ENCODE results near the gene CDH23.

CDH23 gene

GRCh38 chr10:71478173-71478572, 81.5 kb downstream of the CDH23 start:
- DNase-seq (ENCODE audit: low read depth, low spot score), result no peak
- no peak for TF ChIP-seq CTCF (IDR thresholded peaks at IDR 0.05; ENCODE audit: low read depth, low read length)
- in situ Hi-C loops (cut with HindIII; ENCODE audit: low sequenced_read_pairs), result no loop called here

GRCh38 chr10:71478813-71479365, 82.2 kb downstream of the CDH23 start:
- no peak for TF ChIP-seq CTCF (IDR thresholded peaks at IDR 0.05; ENCODE audit: low read depth, low read length)
- in situ Hi-C loops (cut with HindIII; ENCODE audit: low sequenced_read_pairs), result no loop called here
- H3K4me3 ChIP-seq (ENCODE audit: low read depth, low read length), result no peak overlapping the region
- DNase-seq (ENCODE audit: low read depth, low spot score), result no peak

More at GRCh38 chr10:71478173-71478572, 81.5 kb downstream of the CDH23 start:
- no peak overlapping the region for H3K4me3 ChIP-seq (ENCODE audit: low read depth, low read length)

- no peak overlapping the region for H3K4me3 ChIP-seq (ENCODE audit: low read depth, low read length)
- in situ Hi-C loops (cut with HindIII; ENCODE audit: low sequenced_read_pairs), result no loop called here
- no peak for DNase-seq (ENCODE audit: low read depth, low spot score)
- TF ChIP-seq CTCF (IDR thresholded peaks at IDR 0.05; ENCODE audit: low read depth, low read length), result no peak
Observed at GRCh38 chr10:71479831-71480230, 83.1 kb downstream of the CDH23 start.

- in situ Hi-C loops (cut with HindIII; ENCODE audit: low sequenced_read_pairs), result no loop called here
- H3K4me3 ChIP-seq (ENCODE audit: low read depth, low read length), result no peak overlapping the region
- TF ChIP-seq CTCF (IDR thresholded peaks at IDR 0.05; ENCODE audit: low read depth, low read length), result no peak
- no peak for DNase-seq (ENCODE audit: low read depth, low spot score)
Observed at GRCh38 chr10:71480662-71481061, 83.9 kb downstream of the CDH23 start.

- no peak for DNase-seq (ENCODE audit: low read depth, low spot score)
Observed at GRCh38 chr10:71481746-71482410, 85.2 kb downstream of the CDH23 start.

GRCh38 chr10:71482620-71483019, 85.9 kb downstream of the CDH23 start:
- H3K4me3 ChIP-seq (ENCODE audit: low read depth, low read length), result no peak overlapping the region
- no peak for TF ChIP-seq CTCF (IDR thresholded peaks at IDR 0.05; ENCODE audit: low read depth, low read length)
- no peak for DNase-seq (ENCODE audit: low read depth, low spot score)
- in situ Hi-C loops (cut with HindIII; ENCODE audit: low sequenced_read_pairs), result no loop called here

More at GRCh38 chr10:71481746-71482410, 85.2 kb downstream of the CDH23 start:
- in situ Hi-C loops (cut with HindIII; ENCODE audit: low sequenced_read_pairs), result no loop called here
- no peak overlapping the region for H3K4me3 ChIP-seq (ENCODE audit: low read depth, low read length)
- TF ChIP-seq CTCF (IDR thresholded peaks at IDR 0.05; ENCODE audit: low read depth, low read length), result no peak

All from astrocyte of the spinal cord (primary cell).